Measurements from ENCODE around the gene DEAF1.
A peak's percentile ranks its signal among the peaks of the same experiment; 100 is the strongest.

Gene DEAF1

GRCh38 chr11:729492-730074 lies 34.6 kb upstream of the DEAF1 start:
- TF ChIP-seq CTCF (IDR thresholded peaks at IDR 0.05; ENCODE audit: insufficient read depth, low read length, missing control alignments) = no peak

GRCh38 chr11:728901-729491 lies 34.0 kb upstream of the DEAF1 start:
- no peak for TF ChIP-seq CTCF (IDR thresholded peaks at IDR 0.05; ENCODE audit: insufficient read depth, low read length, missing control alignments)
- POLR2A ChIA-PET = no interaction called here

More at GRCh38 chr11:729492-730074, 34.6 kb upstream of the DEAF1 start:
- no peak for DNase-seq (ENCODE audit: low read depth, low spot score)
- CTCF ChIA-PET = interaction anchor here (1.2 to 10.2 kb wide), 5 partner anchors 14 to 69 kb away, joined by 3 to 198 read pairs (median 6); partner anchors contain the start of genes DEAF1, EPS8L2 and TMEM80
- H3K4me3 ChIP-seq (ENCODE audit: low read depth, low read length) = no peak overlapping the region
- POLR2A ChIA-PET = no interaction called here

GRCh38 chr11:727859-728748 lies 33.1 kb upstream of the DEAF1 start:
- no peak for DNase-seq (ENCODE audit: low read depth, low spot score)
- POLR2A ChIA-PET = no interaction called here
- CTCF ChIA-PET = interaction anchor here (0.6 to 10.2 kb wide), 21 partner anchors 8 to 192 kb away, joined by 3 to 198 read pairs (median 4); partner anchors contain the start of genes DEAF1, EPS8L2, GATD1 and TALDO1
- no peak overlapping the region for H3K4me3 ChIP-seq (ENCODE audit: low read depth, low read length)
- TF ChIP-seq CTCF (IDR thresholded peaks at IDR 0.05; ENCODE audit: insufficient read depth, low read length, missing control alignments) = peak; percentile 99

More at GRCh38 chr11:728901-729491, 34.0 kb upstream of the DEAF1 start:
- no peak overlapping the region for H3K4me3 ChIP-seq (ENCODE audit: low read depth, low read length)
- CTCF ChIA-PET = interaction anchor here (0.7 to 10.2 kb wide), 13 partner anchors 9 to 180 kb away, joined by 3 to 198 read pairs (median 4); partner anchors contain the start of genes DEAF1, EPS8L2, TALDO1 and TMEM80
- no peak for DNase-seq (ENCODE audit: low read depth, low spot score)

GRCh38 chr11:727281-727701 lies 32.3 kb upstream of the DEAF1 start:
- CTCF ChIA-PET = interaction anchor here (0.6 to 10.2 kb wide), 20 partner anchors 8 to 193 kb away, joined by 3 to 198 read pairs (median 4); partner anchors contain the start of genes DEAF1, EPS8L2, GATD1 and TALDO1
- POLR2A ChIA-PET = interaction anchor here (1.5 kb wide), 1 partner anchor 20 kb away, joined by 7 read pairs; no protein-coding TSS in a partner anchor
- no peak for TF ChIP-seq CTCF (IDR thresholded peaks at IDR 0.05; ENCODE audit: insufficient read depth, low read length, missing control alignments)
- no peak overlapping the region for H3K4me3 ChIP-seq (ENCODE audit: low read depth, low read length)
- no peak for DNase-seq (ENCODE audit: low read depth, low spot score)

GRCh38 chr11:726278-727220 lies 31.5 kb upstream of the DEAF1 start:
- DNase-seq (ENCODE audit: low read depth, low spot score) = no peak
- TF ChIP-seq CTCF (IDR thresholded peaks at IDR 0.05; ENCODE audit: insufficient read depth, low read length, missing control alignments) = no peak
- no peak overlapping the region for H3K4me3 ChIP-seq (ENCODE audit: low read depth, low read length)
- ChIA-PET POLR2A (interaction anchor here (0.6 to 1.5 kb wide), 4 partner anchors 20 to 70 kb away, joined by 3 to 7 read pairs (median 4); partner anchors contain the start of gene TALDO1), CTCF (interaction anchor here (0.7 to 10.2 kb wide), 19 partner anchors 8 to 192 kb away, joined by 3 to 198 read pairs (median 6); partner anchors contain the start of genes DEAF1, EPS8L2, GATD1 and TALDO1)
